Kidney (tissue), 14 donors: ENCODE data around the gene BRD3OS. TPM values are rescaled to one million over a fixed set of nuclear protein-coding genes. Genes with fewer than 3 reads are reported as not detected.
A peak's percentile ranks its signal among the peaks of the same experiment; 100 is the strongest.

ENCODE experiments used
- DNase-seq, 5 donors: peaks; one replicate each; pipeline ENCODE4 v3.0.0-alpha.2; 2013 to 2020
- FAIRE-seq: peaks from 2 replicates; lab custom pipeline; 2012; peaks lifted over from hg19 to GRCh38; lab: Jason Lieb, UNC
- H3K27ac ChIP-seq, 2 donors: one replicate each; pipeline ENCODE4 v1.7.0; 2013; ENCODE audit warnings: low read depth in 2 of 2, low read length in 2 of 2, inconsistent platforms in 1 of 2
- H3K27me3 ChIP-seq: one replicate; pipeline ENCODE4 v1.7.1; 2013; ENCODE audit warnings: low read length, inconsistent platforms; ENCODE audit not compliant: control insufficient read depth, insufficient read depth
- H3K36me3 ChIP-seq, 3 donors: one replicate each; pipeline versions ENCODE4 v1.7.0 to v1.7.1; 2013; ENCODE audit warnings: low read length in 3 of 3, control low read depth in 1 of 3, inconsistent platforms in 1 of 3; ENCODE audit not compliant: insufficient read depth in 3 of 3, control insufficient read depth in 2 of 3
- H3K4me1 ChIP-seq, 3 donors: one replicate each; pipeline versions ENCODE4 v1.7.0 to v1.7.1; 2013; ENCODE audit warnings: low read length in 3 of 3, inconsistent platforms in 1 of 3, low read depth in 1 of 3; ENCODE audit not compliant: control insufficient read depth in 2 of 3, insufficient read depth in 2 of 3
- H3K4me3 ChIP-seq, 3 donors: one replicate each; pipeline versions ENCODE4 v1.7.0 to v1.8.1; 2013; ENCODE audit warnings: low read length in 3 of 3, control low read depth in 1 of 3, inconsistent platforms in 1 of 3
- H3K9ac ChIP-seq, 3 donors: one replicate each; pipeline versions ENCODE4 v1.7.0 to v1.7.1; 2013; ENCODE audit warnings: low read length in 3 of 3, control low read depth in 1 of 3, inconsistent platforms in 1 of 3
- H3K9me3 ChIP-seq, 3 donors: one replicate each; pipeline versions ENCODE4 v1.7.0 to v1.7.1; 2013; ENCODE audit warnings: low read length in 3 of 3, control low read depth in 1 of 3, inconsistent platforms in 1 of 3; ENCODE audit not compliant: control insufficient read depth in 2 of 3, insufficient read depth in 1 of 3
- CTCF ChIP-seq: IDR thresholded peaks from 3 replicates; pipeline ENCODE4 v1.5.1; 2012; ENCODE audit warnings: mild to moderate bottlenecking, moderate library complexity, borderline replicate concordance; ENCODE audit not compliant: insufficient read depth; ENCODE audit errors: extremely low read depth
- intact Hi-C: fragments of 100-400 bp; cut with DNase I; formaldehyde crosslinking; loops from one replicate; pipeline ENCODE4 v1.11.1; 2022
- polyA plus RNA-seq: library from polyadenylated mRNA; stranded (reverse); fragments of 350-450 nt; fragmentation: Illumina TruSeq; extraction: RNeasy Lipid Tissue Mini Kit (QIAGEN cat#74804); gene quantifications from one replicate; pipeline ENCODE4 v1.2.3, GENCODE V29; 2014; ENCODE audit warnings: low read depth, low replicate concordance; ENCODE audit not compliant: insufficient read depth
- total RNA-seq: library from RNA; stranded (reverse); fragmentation: NEBNext Ultra II Directional; extraction: Animal tissue kit (Norgen Biotek cat#: 25700); gene quantifications from one replicate; pipeline ENCODE4 v1.2.1, GENCODE V29; 2021
- donor health status: control.
- donor health status: control.
- donor health status: control.
- donor health status: control.
- donor health status: control.
- donor health status: DM: yes; HTN: yes; CAD: no.
- donor health status: Normal renal cell carcinoma (clear cell type).

Gene BRD3OS
- total and polyA plus RNA-seq, 2 donors from 2014 or later = 16.5 to 24.4 TPM

GRCh38 chr9:134004131-134004873 lies 21.0 kb upstream of the BRD3OS start:
- FAIRE-seq = no peak
- intact Hi-C loops = no loop called here
- peak in 1 of 5 donors; percentile 51 for DNase-seq

GRCh38 chr9:134004881-134005280 lies 20.4 kb upstream of the BRD3OS start:
- DNase-seq (peak in 1 of 5 donors; percentile 66), FAIRE-seq (no peak)
- no peak for TF ChIP-seq CTCF
- H3K36me3 ChIP-seq = no peaks in the 10 kb centered on the region
- no peaks in the 10 kb centered on the region for H3K9me3 ChIP-seq
- no peaks in the 10 kb centered on the region for H3K4me1 ChIP-seq
- H3K9ac ChIP-seq = no peak overlapping the region
- no peak overlapping the region for H3K27ac ChIP-seq
- no peak overlapping the region for H3K4me3 ChIP-seq
- H3K27me3 ChIP-seq = no peaks in the 10 kb centered on the region
- intact Hi-C loops = no loop called here

More at GRCh38 chr9:134004131-134004873, 21.0 kb upstream of the BRD3OS start:
- no peaks in the 10 kb centered on the region for H3K27me3 ChIP-seq
- H3K4me1 ChIP-seq = no peaks in the 10 kb centered on the region
- no peaks in the 10 kb centered on the region for H3K9me3 ChIP-seq
- no peak overlapping the region for H3K9ac ChIP-seq
- no peak for TF ChIP-seq CTCF
- H3K4me3 ChIP-seq = no peak overlapping the region
- H3K36me3 ChIP-seq = no peaks in the 10 kb centered on the region
- H3K27ac ChIP-seq = no peak overlapping the region

- Histone ChIP-seq H3K27ac (no peak overlapping the region), H3K9ac (no peak overlapping the region), H3K9me3 (no peaks in the 10 kb centered on the region), H3K27me3 (no peaks in the 10 kb centered on the region), H3K4me3 (no peak overlapping the region), H3K36me3 (no peaks in the 10 kb centered on the region), H3K4me1 (no peaks in the 10 kb centered on the region)
- TF ChIP-seq CTCF = no peak
- DNase-seq (peak in 1 of 5 donors; percentile 38), FAIRE-seq (no peak)
- intact Hi-C loops = no loop called here
Measured at GRCh38 chr9:134005381-134005780, 19.9 kb upstream of the BRD3OS start.
